Fibroblast of pulmonary artery (primary cell): Measurements from ENCODE around the gene PLXND1.

ENCODE experiments used
- DNase-seq: peaks from one replicate; pipeline ENCODE4 v3.0.0-alpha.2; 2010; ENCODE audit warnings: low read depth
- H3K4me3 ChIP-seq: replicated peaks from 2 replicates; pipeline ENCODE4 v1.5.1; 2011; ENCODE audit warnings: low read depth, mild to moderate bottlenecking, control low read depth, low read length, moderate library complexity
- CTCF ChIP-seq: IDR thresholded peaks from 2 replicates; pipeline ENCODE4 v1.5.1; 2011; ENCODE audit warnings: mild to moderate bottlenecking, control low read depth, low read length, inconsistent platforms; ENCODE audit errors: missing control alignments

PLXND1 gene

GRCh38 chr3:129563850-129564535, 42.5 kb downstream of the PLXND1 start:
- no peak for TF ChIP-seq CTCF
- DNase-seq = peak; percentile 31
- no peak overlapping the region for H3K4me3 ChIP-seq

DNA sequence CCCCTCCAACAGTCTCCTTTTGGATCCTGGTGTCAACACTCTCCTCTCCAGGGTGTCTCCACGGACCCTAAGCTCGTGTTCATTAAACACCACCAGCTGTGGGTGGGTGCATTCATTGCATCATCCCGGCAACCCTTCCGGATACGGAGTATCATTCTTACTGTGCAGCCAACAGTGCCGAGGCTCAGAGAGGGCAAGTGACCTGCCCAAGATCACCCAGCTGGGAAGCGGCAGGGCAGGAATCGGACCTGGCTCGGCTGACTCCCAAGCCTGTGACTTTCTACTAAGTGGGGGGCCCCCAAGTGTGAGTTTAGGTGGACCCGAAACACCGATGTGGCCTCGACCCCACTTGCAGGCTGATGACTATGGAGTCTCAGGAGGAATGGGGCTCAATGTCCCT, 43.1 kb downstream of the PLXND1 start:
- TF ChIP-seq CTCF = no peak
- no peak for DNase-seq
- no peak overlapping the region for H3K4me3 ChIP-seq

DNA sequence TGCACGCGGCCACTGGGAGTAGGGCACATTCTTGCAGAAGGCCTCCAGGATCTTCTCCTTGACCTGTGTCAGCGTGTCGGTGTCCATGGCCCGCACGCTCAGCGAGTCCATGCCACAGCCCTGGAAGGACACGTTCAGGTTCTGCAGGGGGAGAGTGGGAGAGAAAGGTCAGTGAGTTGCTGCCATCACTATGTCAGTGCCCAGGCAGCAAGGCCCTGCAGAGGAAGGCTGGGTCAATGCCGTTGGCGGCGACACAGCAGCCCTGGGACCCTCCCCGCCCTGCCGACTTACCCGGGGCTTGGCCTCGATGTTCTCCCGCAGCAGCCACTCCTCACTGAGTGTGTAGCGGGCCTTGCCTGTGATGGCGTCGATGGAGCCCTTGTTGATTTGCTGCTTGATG, 43.7 kb downstream of the PLXND1 start:
- H3K4me3 ChIP-seq = no peak overlapping the region
- DNase-seq = no peak
- TF ChIP-seq CTCF = no peak

GRCh38 chr3:129561619-129562248, 44.7 kb downstream of the PLXND1 start:
- TF ChIP-seq CTCF = no peak
- DNase-seq = no peak
- H3K4me3 ChIP-seq = no peak overlapping the region

DNA sequence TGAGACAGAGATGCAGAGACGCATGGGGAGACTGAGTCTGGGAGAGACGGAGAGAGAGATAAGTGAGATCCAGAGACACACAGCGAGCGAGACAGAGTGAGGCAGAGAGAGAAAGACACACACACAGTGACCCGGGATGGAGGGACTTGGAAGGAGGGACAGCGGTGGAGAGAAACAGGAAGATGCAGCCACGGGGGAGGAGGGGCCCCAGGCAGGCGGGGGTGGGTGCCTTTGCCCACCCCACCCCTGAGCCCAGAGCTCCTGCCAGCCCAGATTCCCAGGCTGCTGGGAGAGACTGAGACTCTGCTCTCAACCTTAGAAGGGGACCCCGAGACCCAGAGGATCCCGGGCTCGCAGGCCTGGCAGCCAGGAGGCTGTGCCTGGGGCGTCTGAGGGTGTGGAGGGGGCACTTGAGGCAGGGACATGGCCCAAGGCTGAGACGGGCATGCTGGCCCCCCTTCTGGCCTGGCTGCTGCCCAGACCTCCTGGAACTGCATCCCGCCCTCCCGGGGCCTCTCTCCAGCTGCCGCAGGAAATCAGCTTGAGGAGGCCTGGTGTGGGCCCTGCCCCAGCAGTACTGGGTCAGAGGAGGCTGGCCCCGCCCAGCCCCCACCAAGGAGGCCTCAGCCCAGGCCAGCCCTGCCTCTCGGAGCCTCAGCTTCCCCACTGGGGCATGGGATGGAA, 45.4 kb downstream of the PLXND1 start:
- no peak overlapping the region for H3K4me3 ChIP-seq

DNA sequence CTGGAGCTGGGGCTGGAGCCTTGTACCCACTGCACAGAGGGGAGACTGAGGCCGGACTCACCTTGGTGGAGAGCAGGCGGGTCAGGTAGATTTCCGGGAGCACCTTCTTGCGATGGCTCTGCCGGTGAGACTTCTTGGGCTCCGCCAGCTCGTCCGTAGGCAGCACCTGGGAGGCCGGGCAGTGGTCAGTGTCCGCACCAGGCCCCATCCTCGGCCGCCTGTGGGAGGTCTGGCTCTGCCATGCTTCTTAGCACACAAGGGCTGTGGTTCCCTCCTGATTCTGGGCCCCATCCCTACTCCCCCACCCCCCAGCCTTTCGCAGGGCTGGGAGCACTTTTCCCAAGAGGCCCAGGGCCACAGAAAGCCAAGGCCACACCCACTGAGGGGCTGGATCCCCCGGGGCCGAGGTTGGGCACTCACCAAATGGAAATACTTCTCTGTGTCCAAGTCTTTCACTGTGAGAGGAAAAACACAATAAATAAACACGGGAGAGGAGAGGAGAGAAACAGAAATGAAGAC, 46.1 kb downstream of the PLXND1 start:
- DNase-seq = peak; percentile 65
- no peak overlapping the region for H3K4me3 ChIP-seq
- no peak for TF ChIP-seq CTCF

More for the DNA sequence above, 45.4 kb downstream of the PLXND1 start:
- TF ChIP-seq CTCF = no peak
- peak; percentile 85 for DNase-seq
